ENCODE measurements around the gene CELSR1. TPM values are rescaled to one million over a fixed set of nuclear protein-coding genes. Genes with fewer than 3 reads are reported as not detected.

The CELSR1 gene
- total RNA-seq, 2 donors from 2014 or later = 24.4 to 34.1 TPM

DNA sequence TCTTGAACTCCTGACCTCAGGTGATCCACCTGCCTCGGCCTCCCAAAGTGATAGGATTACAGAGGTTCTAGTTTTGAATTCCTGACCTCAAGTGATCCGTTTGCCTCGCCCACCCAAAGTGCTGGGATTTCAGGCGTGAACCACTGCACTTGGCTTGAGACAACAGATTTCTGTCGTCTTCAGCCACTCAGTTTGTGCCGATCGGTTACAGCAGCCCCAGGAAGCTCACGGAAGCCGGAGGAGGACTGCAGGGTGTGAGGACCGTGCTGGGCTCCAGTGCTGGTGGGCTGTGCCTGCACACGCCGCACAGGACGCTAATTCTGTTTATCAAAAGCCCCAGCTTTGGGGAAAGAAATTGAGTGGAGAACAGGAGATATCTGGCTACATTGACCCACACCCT is 82.0 kb downstream of the CELSR1 start:
- no peak overlapping the region for H3K27ac Mint-ChIP-seq
- H3K9me3 ChIP-seq (ENCODE audit: control insufficient read depth, low read length) = no peaks in the 10 kb centered on the region
- no peaks in the 10 kb centered on the region for H3K4me1 ChIP-seq (ENCODE audit: control insufficient read depth, insufficient read depth, low read length)
- peaks cover 31% of the 10 kb centered on the region for H3K4me1 Mint-ChIP-seq
- WGBS, 2 experiments (ENCODE audit: insufficient coverage in 1 of 2, insufficient read length in 1 of 2) = 90 to 93% methylated on average over 13 of the region's 13 CpGs
- H3K4me3 ChIP-seq (ENCODE audit: low read length) = no peak overlapping the region
- no peaks in the 10 kb centered on the region for H3K9me3 Mint-ChIP-seq
- no peak for DNase-seq
- H3K27ac ChIP-seq (ENCODE audit: low read depth, low read length) = no peak overlapping the region
- H3K36me3 Mint-ChIP-seq (ENCODE audit: low read depth) = peaks cover 24% of the 10 kb centered on the region
- H3K9ac ChIP-seq (ENCODE audit: extremely low read depth, low read length, poor library complexity, severe bottlenecking) = no peak overlapping the region
- no peaks in the 10 kb centered on the region for H3K27me3 ChIP-seq (ENCODE audit: control insufficient read depth, insufficient read depth, low read length, poor library complexity, severe bottlenecking)
- H3K27me3 Mint-ChIP-seq (ENCODE audit: insufficient read depth) = peaks cover 50% of the 10 kb centered on the region
- H3K36me3 ChIP-seq (ENCODE audit: control insufficient read depth, insufficient read depth, low read length) = no peaks in the 10 kb centered on the region
- TF ChIP-seq, protein P1, sequence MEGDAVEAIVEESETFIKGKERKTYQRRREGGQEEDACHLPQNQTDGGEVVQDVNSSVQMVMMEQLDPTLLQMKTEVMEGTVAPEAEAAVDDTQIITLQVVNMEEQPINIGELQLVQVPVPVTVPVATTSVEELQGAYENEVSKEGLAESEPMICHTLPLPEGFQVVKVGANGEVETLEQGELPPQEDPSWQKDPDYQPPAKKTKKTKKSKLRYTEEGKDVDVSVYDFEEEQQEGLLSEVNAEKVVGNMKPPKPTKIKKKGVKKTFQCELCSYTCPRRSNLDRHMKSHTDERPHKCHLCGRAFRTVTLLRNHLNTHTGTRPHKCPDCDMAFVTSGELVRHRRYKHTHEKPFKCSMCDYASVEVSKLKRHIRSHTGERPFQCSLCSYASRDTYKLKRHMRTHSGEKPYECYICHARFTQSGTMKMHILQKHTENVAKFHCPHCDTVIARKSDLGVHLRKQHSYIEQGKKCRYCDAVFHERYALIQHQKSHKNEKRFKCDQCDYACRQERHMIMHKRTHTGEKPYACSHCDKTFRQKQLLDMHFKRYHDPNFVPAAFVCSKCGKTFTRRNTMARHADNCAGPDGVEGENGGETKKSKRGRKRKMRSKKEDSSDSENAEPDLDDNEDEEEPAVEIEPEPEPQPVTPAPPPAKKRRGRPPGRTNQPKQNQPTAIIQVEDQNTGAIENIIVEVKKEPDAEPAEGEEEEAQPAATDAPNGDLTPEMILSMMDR (conservative IDR thresholded peaks at IDR 0.05) = no peak
- no peak overlapping the region for H3K4me3 Mint-ChIP-seq

DNA sequence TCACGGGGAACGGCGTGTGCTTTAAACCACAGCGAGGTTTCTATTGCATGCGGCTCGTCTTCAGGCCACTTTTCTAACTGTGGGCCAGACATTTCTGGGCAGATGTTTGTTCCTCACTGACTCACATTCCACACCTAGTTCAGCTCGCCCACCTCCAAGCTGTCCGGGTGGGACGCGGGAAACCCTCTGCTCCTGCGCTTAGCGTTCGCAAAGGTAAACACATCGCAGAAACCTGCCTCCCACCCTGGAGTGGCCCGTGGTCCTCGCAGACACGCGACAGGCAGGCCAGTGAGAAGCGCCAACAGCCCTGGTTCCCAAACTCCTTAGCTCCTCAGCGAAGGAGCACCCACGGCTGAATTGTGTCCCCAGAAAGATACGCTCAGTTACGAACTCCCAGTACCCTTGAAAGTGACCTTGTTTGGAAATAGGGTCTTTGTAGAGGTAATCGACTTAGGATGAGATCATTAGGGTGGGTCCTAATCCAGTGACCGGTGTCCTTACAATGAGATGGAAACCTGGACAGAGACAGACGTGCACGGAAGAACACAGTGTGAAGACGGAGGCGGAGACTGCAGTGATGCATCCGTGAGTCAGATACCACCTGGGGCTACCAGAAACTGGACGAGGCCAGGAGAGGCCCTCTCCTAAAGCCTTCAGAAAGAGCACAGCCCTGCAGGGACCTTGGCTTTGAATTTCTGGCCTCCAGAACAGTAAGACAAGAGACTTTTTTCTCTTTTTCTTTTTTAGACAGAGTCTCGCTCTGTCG is 82.7 kb downstream of the CELSR1 start:
- Mint-ChIP-seq H3K4me3 (no peak overlapping the region), H3K27me3 (ENCODE audit: insufficient read depth) (peaks cover 42% of the 10 kb centered on the region), H3K4me1 (peaks cover 31% of the 10 kb centered on the region), H3K27ac (no peak overlapping the region), H3K9me3 (no peaks in the 10 kb centered on the region), H3K36me3 (ENCODE audit: low read depth) (peaks cover 20% of the 10 kb centered on the region)
- TF ChIP-seq, protein P1 (conservative IDR thresholded peaks at IDR 0.05) = no peak
- H3K4me3 ChIP-seq (ENCODE audit: low read length) = no peak overlapping the region
- H3K9ac ChIP-seq (ENCODE audit: extremely low read depth, low read length, poor library complexity, severe bottlenecking) = no peak overlapping the region
- no peaks in the 10 kb centered on the region for H3K4me1 ChIP-seq (ENCODE audit: control insufficient read depth, insufficient read depth, low read length)
- H3K9me3 ChIP-seq (ENCODE audit: control insufficient read depth, low read length) = no peaks in the 10 kb centered on the region
- no peak overlapping the region for H3K27ac ChIP-seq (ENCODE audit: low read depth, low read length)
- 92% methylated on average over 28 to 33 of the region's 33 CpGs for WGBS, 2 experiments (ENCODE audit: insufficient coverage in 1 of 2, insufficient read length in 1 of 2)
- no peak for DNase-seq
- H3K27me3 ChIP-seq (ENCODE audit: control insufficient read depth, insufficient read depth, low read length, poor library complexity, severe bottlenecking) = no peaks in the 10 kb centered on the region
- no peaks in the 10 kb centered on the region for H3K36me3 ChIP-seq (ENCODE audit: control insufficient read depth, insufficient read depth, low read length)

DNA sequence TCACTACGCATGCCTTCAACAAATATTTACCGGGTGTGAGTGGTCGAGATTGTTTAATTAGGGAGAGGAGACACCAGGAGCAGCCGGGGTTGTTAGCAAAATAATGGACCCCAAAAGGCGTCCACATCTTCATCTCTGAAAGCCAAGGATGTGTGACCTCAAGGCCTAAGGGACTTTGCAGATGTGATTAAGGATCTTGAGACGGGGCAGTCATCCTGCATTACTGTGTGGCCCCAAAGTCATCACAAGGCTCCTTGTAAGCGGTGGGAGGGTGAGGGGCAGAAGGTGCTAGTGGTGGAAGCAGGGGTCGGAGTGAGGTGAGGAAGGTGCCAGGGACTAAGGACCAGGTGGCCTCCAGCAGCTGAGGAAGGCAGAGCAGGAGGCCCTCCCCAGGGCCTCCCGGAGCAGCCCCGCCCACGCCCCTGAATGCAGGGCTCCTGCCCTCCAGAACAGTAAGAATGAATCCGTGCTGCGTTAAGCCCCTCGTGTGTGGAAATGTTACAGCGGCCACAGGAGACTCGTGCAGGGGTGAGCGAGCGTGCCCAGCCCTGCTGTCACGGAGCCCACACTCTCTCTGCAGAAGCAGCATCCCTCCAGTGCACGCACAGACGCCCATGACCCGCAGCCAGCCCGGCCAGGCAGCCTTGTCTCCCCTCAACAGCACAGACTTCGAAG is 83.5 kb downstream of the CELSR1 start:
- WGBS, 2 experiments (ENCODE audit: insufficient coverage in 1 of 2, insufficient read length in 1 of 2) = 88 to 92% methylated on average over 20 to 24 of the region's 24 CpGs
- Histone ChIP-seq H3K9me3 (ENCODE audit: control insufficient read depth, low read length) (no peaks in the 10 kb centered on the region), H3K4me1 (ENCODE audit: control insufficient read depth, insufficient read depth, low read length) (no peaks in the 10 kb centered on the region), H3K27ac (ENCODE audit: low read depth, low read length) (no peak overlapping the region), H3K27me3 (ENCODE audit: control insufficient read depth, insufficient read depth, low read length, poor library complexity, severe bottlenecking) (no peaks in the 10 kb centered on the region), H3K36me3 (ENCODE audit: control insufficient read depth, insufficient read depth, low read length) (no peaks in the 10 kb centered on the region), H3K4me3 (ENCODE audit: low read length) (no peak overlapping the region), H3K9ac (ENCODE audit: extremely low read depth, low read length, poor library complexity, severe bottlenecking) (no peak overlapping the region)
- Mint-ChIP-seq H3K27me3 (ENCODE audit: insufficient read depth) (peaks cover 35% of the 10 kb centered on the region), H3K4me3 (no peak overlapping the region), H3K9me3 (no peaks in the 10 kb centered on the region), H3K27ac (peak overlapping the region; percentile 68), H3K4me1 (peaks cover 31% of the 10 kb centered on the region), H3K36me3 (ENCODE audit: low read depth) (peaks cover 20% of the 10 kb centered on the region)
- TF ChIP-seq, protein P1 (conservative IDR thresholded peaks at IDR 0.05) = no peak
- no peak for DNase-seq
